ENCODE data around the gene PREB. TPM values are rescaled to one million over a fixed set of nuclear protein-coding genes. Genes with fewer than 3 reads are reported as not detected.

Gene PREB
- total and polyA plus RNA-seq, 8 donors: 34.3 to 65.3 (median 39.9) TPM

- H3K27ac ChIP-seq: peak overlapping the region in 1 of 2 donors; percentile 90
- peaks cover 9 to 16% of the 10 kb centered on the region in 2 donors for H3K4me1 ChIP-seq
- no peaks in the 10 kb centered on the region for H3K9me3 ChIP-seq
- peak overlapping the region; percentile 98 to 100 for H3K4me3 ChIP-seq
- no peaks in the 10 kb centered on the region for H3K27me3 ChIP-seq
- ATAC-seq (no peak), DNase-seq (no peak)
- no peak for TF ChIP-seq CTCF (IDR thresholded peaks at IDR 0.05)
- peaks cover 0 to 35% of the 10 kb centered on the region in 2 donors for H3K36me3 ChIP-seq
- intact Hi-C loops (cut with DNase I): no loop called here
Measured at GRCh38 chr2:27133195-27133875, 1.1 kb downstream of the PREB start.

GRCh38 chr2:27131429-27131828 lies 3.0 kb downstream of the PREB start:
- Histone ChIP-seq H3K4me1 (peaks cover 9 to 16% of the 10 kb centered on the region in 2 donors), H3K4me3 (no peak overlapping the region), H3K27ac (no peak overlapping the region), H3K27me3 (no peaks in the 10 kb centered on the region), H3K9me3 (no peaks in the 10 kb centered on the region), H3K36me3 (peaks cover 0 to 35% of the 10 kb centered on the region in 2 donors)
- DNase-seq: no peak
- intact Hi-C loops (cut with DNase I): no loop called here
- ATAC-seq: no peak
- TF ChIP-seq CTCF (IDR thresholded peaks at IDR 0.05): no peak

- peaks cover 0 to 35% of the 10 kb centered on the region in 2 donors for H3K36me3 ChIP-seq
- TF ChIP-seq CTCF (IDR thresholded peaks at IDR 0.05): no peak
- DNase-seq (no peak), ATAC-seq (no peak)
- H3K27ac ChIP-seq: no peak overlapping the region
- intact Hi-C loops (cut with DNase I): no loop called here
- no peak overlapping the region for H3K4me3 ChIP-seq
- peaks cover 9 to 16% of the 10 kb centered on the region in 2 donors for H3K4me1 ChIP-seq
- H3K27me3 ChIP-seq: no peaks in the 10 kb centered on the region
- H3K9me3 ChIP-seq: no peaks in the 10 kb centered on the region
Measured at GRCh38 chr2:27130396-27130795, 4.0 kb downstream of the PREB start.

GRCh38 chr2:27128668-27129571 lies 5.5 kb downstream of the PREB start:
- peaks cover 9 to 17% of the 10 kb centered on the region in 2 donors for H3K4me1 ChIP-seq
- intact Hi-C loops (cut with DNase I): no loop called here
- H3K9me3 ChIP-seq: no peaks in the 10 kb centered on the region
- no peaks in the 10 kb centered on the region for H3K27me3 ChIP-seq
- no peak overlapping the region for H3K4me3 ChIP-seq
- DNase-seq (no peak), ATAC-seq (no peak)
- peaks cover 0 to 35% of the 10 kb centered on the region in 2 donors for H3K36me3 ChIP-seq
- no peak overlapping the region for H3K27ac ChIP-seq
- no peak for TF ChIP-seq CTCF (IDR thresholded peaks at IDR 0.05)

All from left lung (tissue), 10 donors.